T-helper 2 cell treated with Interferon-gamma antibody and Interleukin-4, amounts not matched to agents 100 ng/mL and 5 ng/mL, for 36 hours (primary cell): ENCODE data around the gene VWCE. TPM values are rescaled to one million over a fixed set of nuclear protein-coding genes. Genes with fewer than 3 reads are reported as not detected.

Source experiments
- intact Hi-C: fragments of 100-400 bp; cut with micrococcal nuclease; formaldehyde crosslinking; loops from one replicate; pipeline ENCODE4 v1.15.1; 2023
- total RNA-seq: library from RNA; stranded (reverse); gene quantifications from 2 replicates; pipeline ENCODE4 v1.2.3, GENCODE V29; 2022

VWCE gene
- total RNA-seq, 1 donor from 2014 or later, result 2.9 TPM

DNA sequence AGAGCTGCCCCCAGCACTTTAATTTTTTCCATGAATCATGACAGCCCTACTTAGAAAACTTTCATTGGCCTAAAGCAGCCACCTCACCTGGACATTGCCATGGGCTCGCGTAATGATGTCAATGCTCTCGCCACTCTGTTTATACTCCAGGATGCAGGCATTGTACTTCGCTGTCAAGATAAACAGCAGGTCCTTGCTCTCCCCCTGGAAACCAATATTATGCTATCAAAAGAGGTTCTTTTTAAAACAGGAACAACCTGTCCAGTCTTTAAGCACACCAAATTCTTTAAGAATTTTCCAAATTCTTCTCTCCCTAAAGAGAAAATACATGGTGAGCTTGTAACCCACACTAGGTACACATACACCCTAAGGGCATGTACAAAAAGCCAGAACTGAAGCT is 34.8 kb upstream of the VWCE start:
- intact Hi-C loops, result no loop called here

GRCh38 chr11:61328351-61328750 is 33.2 kb upstream of the VWCE start:
- intact Hi-C loops, result no loop called here

DNA sequence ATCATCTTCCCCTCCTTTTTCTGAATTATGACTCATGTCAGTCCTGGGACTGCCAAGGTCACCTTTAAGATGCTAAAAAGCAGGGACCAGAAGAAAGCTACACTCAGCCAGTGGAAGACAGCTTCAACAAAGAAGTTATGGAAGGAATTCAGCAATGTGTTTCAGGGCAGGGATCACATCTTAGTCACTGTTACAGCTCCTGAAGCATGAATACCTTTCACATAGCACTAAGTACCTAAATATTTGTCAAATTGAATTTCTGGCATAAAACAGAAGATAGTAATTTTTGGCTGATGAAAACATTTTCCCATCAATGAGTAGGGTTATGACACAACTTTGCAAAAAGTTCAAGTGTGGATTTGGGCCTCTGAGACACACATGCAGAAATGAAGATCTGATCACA is 32.6 kb upstream of the VWCE start:
- intact Hi-C loops, result no loop called here

- intact Hi-C loops, result no loop called here
Measured at GRCh38 chr11:61325649-61326414, 30.7 kb upstream of the VWCE start.

- intact Hi-C loops, result no loop called here
Measured at GRCh38 chr11:61315260-61315659, 20.1 kb upstream of the VWCE start.

DNA sequence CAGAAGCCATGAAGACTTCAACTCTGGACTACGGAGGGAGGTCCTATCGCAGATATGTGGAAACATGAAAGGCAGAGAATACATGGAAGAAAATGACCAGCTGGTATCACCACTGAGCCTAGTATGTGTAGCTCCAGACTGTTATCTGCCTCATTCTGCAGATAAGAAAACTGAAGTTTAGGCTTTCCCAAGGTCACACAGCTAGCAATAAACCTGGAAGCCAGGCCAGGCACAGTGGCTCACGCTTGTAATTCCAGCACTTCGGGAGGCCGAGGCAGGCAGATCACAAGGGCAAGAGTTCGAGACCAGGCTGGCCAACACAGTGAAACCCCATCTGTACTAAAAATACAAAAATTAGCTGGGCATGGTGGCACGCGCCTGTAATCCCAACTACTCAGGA is 15.6 kb upstream of the VWCE start:
- intact Hi-C loops, result no loop called here

DNA sequence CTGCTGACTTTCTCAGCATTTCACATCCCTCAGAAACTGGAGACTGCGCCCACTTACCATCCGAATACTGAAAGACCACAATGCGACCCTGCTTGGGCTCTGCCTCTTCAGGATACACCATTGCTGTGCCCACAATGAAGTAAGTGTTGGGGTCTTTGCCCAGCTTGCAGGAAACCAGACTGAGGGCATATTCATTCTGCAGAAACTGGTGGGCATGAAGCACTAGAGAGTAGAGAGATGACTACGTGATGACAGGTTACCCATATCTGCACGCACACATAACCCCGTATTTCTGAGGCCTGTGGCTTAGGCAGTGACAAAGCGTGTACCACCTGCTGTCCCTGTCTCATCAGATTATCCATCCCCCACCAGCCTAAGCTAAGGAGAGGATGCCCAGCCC is 14.6 kb upstream of the VWCE start:
- intact Hi-C loops, result no loop called here

DNA sequence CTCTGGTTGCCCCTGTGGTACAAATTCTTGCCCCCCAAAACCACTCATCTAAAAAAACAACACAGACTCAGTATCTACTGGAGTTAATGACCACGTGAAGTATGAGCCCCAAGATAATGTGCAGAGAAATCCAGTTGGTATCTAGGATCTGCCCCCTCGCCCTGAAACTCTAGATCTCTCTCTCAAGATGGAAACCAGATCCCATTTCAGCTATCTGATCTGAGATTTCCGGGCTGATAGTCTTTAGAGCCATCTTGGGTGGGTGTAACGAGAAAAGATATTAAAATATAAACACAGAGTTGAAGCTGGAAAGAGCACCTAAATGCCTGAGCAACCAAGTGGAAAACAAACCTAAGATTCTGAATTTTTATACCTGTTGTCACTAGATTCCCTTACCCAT is 14.0 kb upstream of the VWCE start:
- intact Hi-C loops, result no loop called here

GRCh38 chr11:61307354-61307753 is 12.2 kb upstream of the VWCE start:
- intact Hi-C loops, result no loop called here

GRCh38 chr11:61306221-61306620 is 11.1 kb upstream of the VWCE start:
- intact Hi-C loops, result no loop called here

DNA sequence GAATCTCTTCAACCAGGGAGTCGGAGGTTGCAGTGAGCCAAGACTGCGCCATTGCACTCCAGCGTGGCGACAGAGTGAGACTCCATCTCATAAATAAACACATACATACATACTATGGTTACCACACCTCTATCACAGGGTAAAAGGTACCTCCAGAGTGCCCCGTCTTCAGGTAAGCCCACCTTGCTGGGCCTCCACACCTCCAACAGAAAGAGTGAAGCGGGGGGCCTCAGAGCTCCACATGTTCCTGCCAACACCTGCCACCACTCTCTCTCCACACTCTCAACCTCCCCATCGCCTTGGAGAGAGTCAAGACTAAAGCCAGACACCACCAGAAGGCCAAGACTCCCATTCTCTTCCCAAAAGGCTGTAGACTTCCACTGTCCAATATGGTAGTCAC is 10.3 kb upstream of the VWCE start:
- intact Hi-C loops, result no loop called here

- intact Hi-C loops, result no loop called here
Measured at GRCh38 chr11:61303725-61304124, 8.6 kb upstream of the VWCE start.

- intact Hi-C loops, result no loop called here
Measured at GRCh38 chr11:61302550-61302949, 7.4 kb upstream of the VWCE start.

GRCh38 chr11:61298663-61299244 is 3.6 kb upstream of the VWCE start:
- intact Hi-C loops, result no loop called here

- intact Hi-C loops, result no loop called here
Measured at GRCh38 chr11:61297746-61298145, 2.6 kb upstream of the VWCE start.

- intact Hi-C loops, result no loop called here
Measured at GRCh38 chr11:61297341-61297740, 2.2 kb upstream of the VWCE start.

GRCh38 chr11:61295596-61295926 is 445 bp upstream of the VWCE start:
- intact Hi-C loops, result no loop called here

GRCh38 chr11:61293867-61294716 is 1.0 kb downstream of the VWCE start:
- intact Hi-C loops, result loop anchor here (1.0 kb wide), 1 partner anchor 40 kb away; no protein-coding TSS in a partner anchor

- intact Hi-C loops, result no loop called here
Measured at GRCh38 chr11:61292356-61292755, 2.8 kb downstream of the VWCE start.

DNA sequence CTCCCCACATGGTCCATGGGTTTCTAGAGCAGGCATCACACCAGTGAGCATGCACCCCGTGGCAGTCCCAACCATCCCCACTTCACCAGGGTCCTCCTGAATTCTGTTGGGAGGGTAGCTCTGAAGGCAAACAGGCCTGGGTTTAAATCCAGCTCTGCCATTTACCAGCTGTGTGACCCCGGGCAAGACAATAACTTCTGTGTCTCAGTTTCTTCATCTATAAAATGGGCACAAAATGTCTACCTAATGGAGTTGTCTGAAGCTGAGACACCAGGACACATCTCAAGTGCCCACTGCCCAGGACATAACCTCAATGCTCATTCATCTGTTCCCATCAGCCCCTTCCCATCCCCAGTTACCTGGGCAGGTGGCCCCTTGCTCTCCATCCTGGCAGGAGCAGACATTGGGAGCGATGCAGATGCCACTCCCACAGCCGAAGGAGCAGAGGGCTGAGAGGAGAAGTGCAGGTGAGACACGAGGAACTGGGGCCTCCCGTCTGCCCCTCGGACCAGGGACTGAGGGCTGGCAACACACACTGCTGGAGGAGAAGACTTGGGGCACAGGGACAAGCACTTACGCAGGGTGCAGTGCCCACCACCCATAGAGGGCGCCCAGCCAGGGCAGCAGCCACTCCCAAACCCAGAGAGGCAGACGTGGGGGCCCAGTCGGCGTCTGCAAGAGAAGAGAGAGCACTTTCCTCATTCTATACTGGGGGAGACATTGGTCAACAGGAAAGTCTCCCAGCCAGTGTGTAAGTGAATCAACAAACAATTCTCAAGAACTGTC is 4.0 kb downstream of the VWCE start:
- intact Hi-C loops, result no loop called here

DNA sequence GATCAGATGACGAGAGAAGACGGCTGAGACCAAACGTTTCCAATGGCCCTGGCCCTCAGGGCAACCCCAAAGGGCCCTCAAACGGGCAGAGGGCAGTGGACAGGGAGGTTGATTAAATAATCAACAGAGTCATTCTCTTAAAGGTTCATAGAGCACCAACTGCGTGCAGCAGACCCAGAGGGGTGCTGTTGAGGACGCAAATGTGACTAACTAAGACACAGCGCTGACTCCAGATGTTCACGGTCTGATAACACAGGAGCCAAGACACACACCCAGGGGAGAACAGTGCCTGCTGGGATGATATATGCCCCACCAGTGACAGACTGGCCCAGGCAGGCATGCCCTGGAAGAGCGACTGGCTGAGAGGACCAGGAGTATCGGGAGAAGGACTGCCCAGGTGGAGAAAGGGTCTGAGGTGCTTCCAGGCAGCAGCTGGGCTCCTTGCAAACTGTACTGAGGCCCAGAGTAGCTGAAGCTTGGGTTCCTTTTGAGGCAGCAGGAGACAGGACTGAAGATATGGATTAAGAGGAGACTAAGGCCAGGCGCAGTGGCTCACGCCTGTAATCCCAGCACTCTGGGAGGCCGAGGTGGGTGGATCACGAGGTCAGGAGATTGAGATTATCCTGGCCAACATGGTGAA is 7.7 kb downstream of the VWCE start:
- intact Hi-C loops, result no loop called here
